NB4 (cell line): ENCODE measurements around the gene ZNF423.

Source experiments
- DNase-seq: peaks from one replicate; pipeline ENCODE4 v3.0.0; 2010; ENCODE audit warnings: low read depth
- H3K4me3 ChIP-seq: one replicate; pipeline ENCODE4 v1.5.1; 2011; ENCODE audit warnings: mild to moderate bottlenecking, low read depth, low read length, moderate library complexity
- CTCF ChIP-seq: IDR thresholded peaks from one replicate; pipeline ENCODE4 v1.5.1; 2012; ENCODE audit warnings: low read depth, low read length
- MAX ChIP-seq: IDR thresholded peaks from 2 replicates; pipeline ENCODE4 v1.6.1; 2011; ENCODE audit warnings: low read depth, low read length
- MYC ChIP-seq: IDR thresholded peaks from 2 replicates; pipeline ENCODE4 v1.6.1; 2011; ENCODE audit warnings: low read depth, low read length
- POLR2A ChIP-seq: IDR thresholded peaks from 2 replicates; pipeline ENCODE4 v1.6.1; 2011; ENCODE audit warnings: mild to moderate bottlenecking; ENCODE audit not compliant: insufficient read length; ENCODE audit errors: extremely low read depth

Gene ZNF423

GRCh38 chr16:49816875-49817274, 39.0 kb downstream of the ZNF423 start:
- TF ChIP-seq MYC: no peak
- no peak for TF ChIP-seq MAX
- no peak for TF ChIP-seq CTCF
- TF ChIP-seq POLR2A: no peak
- no peak for DNase-seq
- H3K4me3 ChIP-seq: no peak overlapping the region

GRCh38 chr16:49811644-49812334, 44.1 kb downstream of the ZNF423 start:
- no peak for DNase-seq
- H3K4me3 ChIP-seq: no peak overlapping the region
- TF ChIP-seq CTCF: no peak
- TF ChIP-seq MAX: no peak
- no peak for TF ChIP-seq POLR2A
- no peak for TF ChIP-seq MYC

GRCh38 chr16:49810831-49811230, 45.1 kb downstream of the ZNF423 start:
- TF ChIP-seq MAX (no peak), POLR2A (no peak), MYC (no peak), CTCF (no peak)
- H3K4me3 ChIP-seq: no peak overlapping the region
- no peak for DNase-seq

GRCh38 chr16:49809561-49809960, 46.4 kb downstream of the ZNF423 start:
- TF ChIP-seq CTCF (no peak), MYC (no peak), MAX (no peak), POLR2A (no peak)
- DNase-seq: no peak
- H3K4me3 ChIP-seq: no peak overlapping the region

GRCh38 chr16:49809062-49809461, 46.9 kb downstream of the ZNF423 start:
- DNase-seq: no peak
- TF ChIP-seq CTCF (no peak), MYC (no peak), MAX (no peak), POLR2A (no peak)

GRCh38 chr16:49806446-49806845, 49.5 kb downstream of the ZNF423 start:
- DNase-seq: no peak
- TF ChIP-seq MAX (no peak), POLR2A (no peak), CTCF (no peak), MYC (no peak)
- H3K4me3 ChIP-seq: no peak overlapping the region

More at GRCh38 chr16:49809062-49809461, 46.9 kb downstream of the ZNF423 start:
- no peak overlapping the region for H3K4me3 ChIP-seq
